Muscle of leg (tissue), 11 donors: ENCODE measurements around the gene MIOX. TPM values are rescaled to one million over a fixed set of nuclear protein-coding genes. Genes with fewer than 3 reads are reported as not detected.
"Not testable (repeated sequence)": the region's sequence is repeated elsewhere in the genome, so short reads cannot be mapped to it uniquely, and the experiment has no call there.

Source experiments
- DNase-seq: peaks from one replicate; pipeline ENCODE4 v3.0.0; 2013
- H3K27ac ChIP-seq: one replicate; pipeline ENCODE4 v1.5.1; 2013; ENCODE audit warnings: mild to moderate bottlenecking, low read length, control low read depth
- H3K27me3 ChIP-seq: one replicate; pipeline ENCODE4 v1.6.1; 2013; ENCODE audit warnings: low read length; ENCODE audit not compliant: control insufficient read depth, insufficient read depth
- H3K36me3 ChIP-seq: one replicate; pipeline ENCODE4 v1.6.1; 2013; ENCODE audit warnings: low read length; ENCODE audit not compliant: control insufficient read depth, insufficient read depth
- H3K4me1 ChIP-seq: one replicate; pipeline ENCODE4 v1.6.1; 2013; ENCODE audit warnings: low read length; ENCODE audit not compliant: control insufficient read depth, insufficient read depth
- H3K4me3 ChIP-seq: one replicate; pipeline ENCODE4 v1.5.1; 2013; ENCODE audit warnings: low read length, control low read depth
- H3K9me3 ChIP-seq: replicated peaks from 2 replicates; pipeline ENCODE4 v1.6.1; 2013; ENCODE audit warnings: low read depth, low read length; ENCODE audit not compliant: control insufficient read depth
- WGBS: methylation state at CpG from one replicate; pipeline ENCODE4 v1.1.5; 2013; ENCODE audit warnings: missing lambda C conversion rate; ENCODE audit not compliant: insufficient coverage; 5-methylcytosine and 5-hydroxymethylcytosine counted together
- polyA plus RNA-seq, 8 donors: library from polyadenylated mRNA; unstranded; fragments of 120-200 nt; gene quantifications; one replicate each; pipeline versions ENCODE4 v1.2.1 to v1.2.3, GENCODE V29; 2013; ENCODE audit warnings: inconsistent platforms in 1 of 8, low replicate concordance in 1 of 8; ENCODE audit not compliant: insufficient read length in 8 of 8, insufficient read depth in 1 of 8
- total RNA-seq: library from RNA; stranded (reverse); fragments of 120-200 nt; gene quantifications from one replicate; pipeline ENCODE4 v1.2.4, GENCODE V29; 2013

The MIOX gene
- total and polyA plus RNA-seq, 9 donors, result 0.08 to 0.12 (median 0.10) TPM; not detected in 5

- H3K27me3 ChIP-seq, result no peaks in the 10 kb centered on the region
- H3K4me1 ChIP-seq, result no peaks in the 10 kb centered on the region
- peaks cover 68% of the 10 kb centered on the region for H3K36me3 ChIP-seq
- H3K4me3 ChIP-seq, result no peak overlapping the region
- H3K27ac ChIP-seq, result no peak overlapping the region
- no peaks in the 10 kb centered on the region for H3K9me3 ChIP-seq
- DNase-seq, result no peak
- WGBS, result 95% methylated on average over 5 of the region's 7 CpGs
Observed at GRCh38 chr22:50518606-50519005, 31.9 kb downstream of the MIOX start.

- no peak for DNase-seq
- H3K4me3 ChIP-seq, result no peak overlapping the region
- WGBS, result 95% methylated on average over 8 of the region's 8 CpGs
- peaks cover 1% of the 10 kb centered on the region for H3K4me1 ChIP-seq
- H3K27me3 ChIP-seq, result no peaks in the 10 kb centered on the region
- peaks cover 74% of the 10 kb centered on the region for H3K36me3 ChIP-seq
- no peak overlapping the region for H3K27ac ChIP-seq
- no peaks in the 10 kb centered on the region for H3K9me3 ChIP-seq
Observed at GRCh38 chr22:50519151-50519550, 32.5 kb downstream of the MIOX start.

GRCh38 chr22:50520184-50520583 lies 33.5 kb downstream of the MIOX start:
- not testable (repeated sequence) for H3K27me3 ChIP-seq, H3K9me3 ChIP-seq, H3K4me3 ChIP-seq, H3K27ac ChIP-seq, DNase-seq
- Histone ChIP-seq H3K4me1 (peaks cover 10% of the 10 kb centered on the region), H3K36me3 (peaks cover 69% of the 10 kb centered on the region)
- 100% methylated on average over 3 of the region's 8 CpGs for WGBS

GRCh38 chr22:50520826-50521453 lies 34.3 kb downstream of the MIOX start:
- Histone ChIP-seq H3K27ac (no peak overlapping the region), H3K9me3 (no peaks in the 10 kb centered on the region), H3K27me3 (no peaks in the 10 kb centered on the region), H3K36me3 (peaks cover 69% of the 10 kb centered on the region), H3K4me1 (peaks cover 10% of the 10 kb centered on the region), H3K4me3 (no peak overlapping the region)
- 93% methylated on average over 11 of the region's 13 CpGs for WGBS
- no peak for DNase-seq

- Histone ChIP-seq H3K9me3 (no peaks in the 10 kb centered on the region), H3K36me3 (peaks cover 65% of the 10 kb centered on the region), H3K27me3 (no peaks in the 10 kb centered on the region), H3K4me1 (peaks cover 13% of the 10 kb centered on the region), H3K27ac (no peak overlapping the region), H3K4me3 (no peak overlapping the region)
- WGBS, result 89% methylated on average over 7 of the region's 10 CpGs
- DNase-seq, result no peak
Observed at GRCh38 chr22:50521710-50522109, 35.1 kb downstream of the MIOX start.

- Histone ChIP-seq H3K27ac (no peak overlapping the region), H3K4me3 (no peak overlapping the region), H3K27me3 (no peaks in the 10 kb centered on the region), H3K4me1 (peaks cover 17% of the 10 kb centered on the region), H3K36me3 (peaks cover 59% of the 10 kb centered on the region), H3K9me3 (no peaks in the 10 kb centered on the region)
- DNase-seq, result no peak
- 86% methylated on average over 7 of the region's 15 CpGs for WGBS
Observed at GRCh38 chr22:50522208-50522805, 35.6 kb downstream of the MIOX start.

GRCh38 chr22:50522806-50523438 lies 36.3 kb downstream of the MIOX start:
- peaks cover 17% of the 10 kb centered on the region for H3K4me1 ChIP-seq
- H3K4me3 ChIP-seq, result no peak overlapping the region
- no peak overlapping the region for H3K27ac ChIP-seq
- no peaks in the 10 kb centered on the region for H3K9me3 ChIP-seq
- H3K36me3 ChIP-seq, result peaks cover 52% of the 10 kb centered on the region
- H3K27me3 ChIP-seq, result no peaks in the 10 kb centered on the region
- 79% methylated on average over 17 of the region's 22 CpGs for WGBS
- no peak for DNase-seq

- Histone ChIP-seq H3K27ac (no peak overlapping the region), H3K9me3 (no peaks in the 10 kb centered on the region), H3K4me3 (no peak overlapping the region), H3K27me3 (peaks cover 3% of the 10 kb centered on the region), H3K36me3 (peaks cover 47% of the 10 kb centered on the region), H3K4me1 (peaks cover 17% of the 10 kb centered on the region)
- 95% methylated on average over 13 of the region's 16 CpGs for WGBS
- no peak for DNase-seq
Observed at GRCh38 chr22:50523458-50523805, 36.8 kb downstream of the MIOX start.

GRCh38 chr22:50523806-50524675 lies 37.4 kb downstream of the MIOX start:
- DNase-seq, result no peak
- H3K9me3 ChIP-seq, result no peaks in the 10 kb centered on the region
- peaks cover 9% of the 10 kb centered on the region for H3K27me3 ChIP-seq
- peaks cover 18% of the 10 kb centered on the region for H3K4me1 ChIP-seq
- 77% methylated on average over 23 of the region's 25 CpGs for WGBS
- peak overlapping the region; percentile 75 for H3K4me3 ChIP-seq
- H3K27ac ChIP-seq, result no peak overlapping the region
- peaks cover 41% of the 10 kb centered on the region for H3K36me3 ChIP-seq

- peak overlapping the region; percentile 29 for H3K27ac ChIP-seq
- H3K9me3 ChIP-seq, result no peaks in the 10 kb centered on the region
- peaks cover 25% of the 10 kb centered on the region for H3K4me1 ChIP-seq
- H3K27me3 ChIP-seq, result peaks cover 15% of the 10 kb centered on the region
- peak overlapping the region; percentile 75 for H3K4me3 ChIP-seq
- WGBS, result 12% methylated on average over 19 of the region's 19 CpGs
- DNase-seq, result no peak
- peaks cover 37% of the 10 kb centered on the region for H3K36me3 ChIP-seq
Observed at GRCh38 chr22:50524676-50525103, 38.0 kb downstream of the MIOX start.
